Gastrocnemius medialis (tissue), 4 donors: ENCODE data around the gene RPUSD1. TPM values are rescaled to one million over a fixed set of nuclear protein-coding genes. Genes with fewer than 3 reads are reported as not detected.

ENCODE experiments used
- ATAC-seq, 2 donors: fragments of 150-250 bp; one replicate each; pipeline ENCODE4 v1.9.1; 2016
- DNase-seq, 2 donors: peaks; one replicate each; pipeline ENCODE4 v3.0.0-alpha.2; 2019
- H3K27ac ChIP-seq, 4 donors: fragments of 200-600 bp; sonication (generic); 1 replicate in 1 of 4; 2 replicates in 3 of 4; pipeline ENCODE4 v1.5.1; 2016 to 2018; ENCODE audit warnings: mild to moderate bottlenecking in 2 of 4, moderate library complexity in 1 of 4
- H3K27me3 ChIP-seq, 3 donors: fragments of 200-600 bp; sonication (generic) in 2 of 3; 1 replicate in 1 of 3; 2 replicates in 2 of 3; pipeline versions ENCODE4 v1.5.1 to v1.6.0; 2016 to 2019; ENCODE audit warnings: mild to moderate bottlenecking in 1 of 3, moderate library complexity in 1 of 3
- H3K36me3 ChIP-seq, 2 donors: fragments of 200-600 bp; sonication (generic) in 1 of 2; one replicate each; pipeline ENCODE4 v1.5.1; 2017 to 2018
- H3K4me1 ChIP-seq, 2 donors: fragments of 200-600 bp; sonication (generic) in 1 of 2; one replicate each; pipeline ENCODE4 v1.5.1; 2016 to 2017; ENCODE audit warnings: mild to moderate bottlenecking in 2 of 2
- H3K4me3 ChIP-seq, 4 donors: fragments of 200-600 bp; sonication (generic) in 3 of 4; 1 replicate in 1 of 4; 2 replicates in 3 of 4; pipeline ENCODE4 v1.5.1; 2016 to 2019; ENCODE audit warnings: mild to moderate bottlenecking in 2 of 4
- H3K9me3 ChIP-seq, 3 donors: fragments of 200-600 bp; sonication (generic) in 2 of 3; 1 replicate in 1 of 3; 2 replicates in 2 of 3; pipeline ENCODE4 v1.5.1; 2016 to 2019
- CTCF ChIP-seq, 5 experiments: fragments of 450-650 bp in 3 of 5; fragments of 200-600 bp in 2 of 5; sonication (generic) in 2 of 5; IDR thresholded peaks in 4 of 5; conservative IDR thresholded peaks in 1 of 5; 1 replicate in 4 of 5; 2 replicates in 1 of 5; pipeline ENCODE4 v1.5.1; 2016 to 2019; ENCODE audit warnings: antibody characterized with exemption in 5 of 5, mild to moderate bottlenecking in 3 of 5, moderate library complexity in 3 of 5
- POLR2A ChIP-seq, 2 donors: fragments of 450-650 bp; IDR thresholded peaks; one replicate each; pipeline ENCODE4 v1.6.1; 2017; ENCODE audit warnings: antibody characterized with exemption in 2 of 2, mild to moderate bottlenecking in 2 of 2, moderate library complexity in 2 of 2
- in situ Hi-C, 4 donors: fragments of 200-750 bp; cut with MboI; loops; one replicate each; pipeline versions ENCODE4 v1.15.0 to v1.8.0; 2017; ENCODE audit warnings: low sequenced_read_pairs in 4 of 4
- intact Hi-C: fragments of 100-400 bp; cut with DNase I; formaldehyde crosslinking; loops from one replicate; pipeline ENCODE4 v1.15.1; 2023; ENCODE audit warnings: low total_unique reads
- total RNA-seq, 4 donors: library from RNA; depleted of rRNA; stranded (reverse); fragments of >200 nt; gene quantifications; one replicate each; pipeline versions ENCODE4 v1.1.0 to v1.2.3, GENCODE V29; 2016

RPUSD1 gene
- total RNA-seq, 4 donors from 2014 or later, result 7.8 to 23.8 (median 15.2) TPM

GRCh38 chr16:788399-789126 lies 382 bp upstream of the RPUSD1 start, which contains the start of gene CHTF18:
Gene CHTF18, plus strand, starts transcription at chr16:788620. Its CDS starts 65 bp downstream, at chr16:788685.
- in situ Hi-C loops, result no loop called here
- Histone ChIP-seq H3K36me3 (no peaks in the 10 kb centered on the region), H3K4me1 (peaks cover 5 to 16% of the 10 kb centered on the region in 2 donors), H3K4me3 (peak within 1 kb of the TSS; percentile 70 to 85 (median 82)), H3K9me3 (no peaks in the 10 kb centered on the region), H3K27ac (peak within 1 kb of the TSS; percentile 50 to 77 (median 64)), H3K27me3 (peaks cover 4 to 6% (median 6%) of the 10 kb centered on the region in 3 donors)
- intact Hi-C loops, result loop anchor here (1.0 to 2.0 kb wide), 2 partner anchors 19 to 68 kb away; partner anchors contain the start of gene ANTKMT
- DNase-seq (peak; percentile 83 to 89), ATAC-seq (peak; percentile 94 to 96)
- no peak for TF ChIP-seq CTCF (IDR thresholded peaks at IDR 0.05 in 4 of 5, conservative IDR thresholded peaks at IDR 0.05 in 1 of 5)
- peak in 1 of 2 donors; percentile 38 for TF ChIP-seq POLR2A (IDR thresholded peaks at IDR 0.05)

- in situ Hi-C loops, result no loop called here
- Histone ChIP-seq H3K36me3 (no peaks in the 10 kb centered on the region), H3K9me3 (no peaks in the 10 kb centered on the region), H3K27ac (peak overlapping the region in 3 of 4 donors; percentile 50 to 77 (median 76)), H3K27me3 (peaks cover 10 to 18% (median 17%) of the 10 kb centered on the region in 3 donors), H3K4me3 (peak overlapping the region; percentile 63 to 85 (median 74)), H3K4me1 (peaks cover 5 to 16% of the 10 kb centered on the region in 2 donors)
- no peak for TF ChIP-seq POLR2A (IDR thresholded peaks at IDR 0.05)
- TF ChIP-seq CTCF (IDR thresholded peaks at IDR 0.05 in 4 of 5, conservative IDR thresholded peaks at IDR 0.05 in 1 of 5), result no peak
- intact Hi-C loops, result no loop called here
- ATAC-seq, result no peak
- no peak for DNase-seq
Measured at GRCh38 chr16:787321-787966, 737 bp downstream of the RPUSD1 start.

- H3K27me3 ChIP-seq, result peaks cover 24 to 33% (median 32%) of the 10 kb centered on the region in 3 donors
- H3K27ac ChIP-seq, result no peak overlapping the region
- H3K4me1 ChIP-seq, result peaks cover 5 to 16% of the 10 kb centered on the region in 2 donors
- H3K36me3 ChIP-seq, result no peaks in the 10 kb centered on the region
- H3K9me3 ChIP-seq, result no peaks in the 10 kb centered on the region
- no peak for ATAC-seq
- DNase-seq, result peak; percentile 17 to 40
- H3K4me3 ChIP-seq, result no peak overlapping the region
- in situ Hi-C loops, result no loop called here
- intact Hi-C loops, result loop anchor here (1.0 kb wide), 1 partner anchor 75 kb away; no protein-coding TSS in a partner anchor
- TF ChIP-seq CTCF (IDR thresholded peaks at IDR 0.05 in 4 of 5, conservative IDR thresholded peaks at IDR 0.05 in 1 of 5) (peak; percentile 27 to 74 (median 68)), POLR2A (IDR thresholded peaks at IDR 0.05) (no peak)
Measured at GRCh38 chr16:785563-786535, 2.3 kb downstream of the RPUSD1 start.

GRCh38 chr16:784431-784830 lies 3.8 kb downstream of the RPUSD1 start:
- Histone ChIP-seq H3K36me3 (no peaks in the 10 kb centered on the region), H3K9me3 (no peaks in the 10 kb centered on the region), H3K4me1 (peaks cover 5 to 16% of the 10 kb centered on the region in 2 donors), H3K4me3 (no peak overlapping the region), H3K27me3 (peaks cover 26 to 46% (median 43%) of the 10 kb centered on the region in 3 donors), H3K27ac (no peak overlapping the region)
- TF ChIP-seq CTCF (IDR thresholded peaks at IDR 0.05 in 4 of 5, conservative IDR thresholded peaks at IDR 0.05 in 1 of 5) (no peak), POLR2A (IDR thresholded peaks at IDR 0.05) (no peak)
- no peak for ATAC-seq
- DNase-seq, result no peak
- in situ Hi-C loops (no loop called here), intact Hi-C loops (no loop called here)
